Neuronal stem cell (in vitro differentiated cells): Measurements from ENCODE around the gene RBPJ.
A peak's percentile ranks its signal among the peaks of the same experiment; 100 is the strongest.

Experiments used
- DNase-seq: peaks from one replicate; pipeline ENCODE4 v3.0.0-alpha.2; 2013; ENCODE audit warnings: low spot score
- H2AFZ ChIP-seq: one replicate; pipeline ENCODE4 v1.6.1; 2013; ENCODE audit warnings: mild to moderate bottlenecking, low read length, inconsistent platforms
- H2AK5ac ChIP-seq: 2 replicates; pipeline ENCODE4 v1.6.1; 2013; ENCODE audit warnings: low read depth, mild to moderate bottlenecking, inconsistent platforms, low read length, moderate library complexity, mixed read lengths
- H2BK120ac ChIP-seq: 2 replicates; pipeline ENCODE4 v1.6.1; 2013; ENCODE audit warnings: low read depth, mild to moderate bottlenecking, inconsistent platforms, low read length, moderate library complexity, mixed read lengths
- H2BK12ac ChIP-seq: one replicate; pipeline ENCODE4 v1.6.1; 2013; ENCODE audit warnings: low read length, inconsistent platforms
- H2BK15ac ChIP-seq: 2 replicates; pipeline ENCODE4 v1.6.1; 2013; ENCODE audit warnings: mild to moderate bottlenecking, low read length, inconsistent platforms, mixed read lengths
- H2BK5ac ChIP-seq: one replicate; pipeline ENCODE4 v1.6.1; 2013; ENCODE audit warnings: inconsistent platforms, mild to moderate bottlenecking, low read length, moderate library complexity
- H3K14ac ChIP-seq: one replicate; pipeline ENCODE4 v1.6.1; 2013; ENCODE audit warnings: low read length, inconsistent platforms
- H3K18ac ChIP-seq: 2 replicates; pipeline ENCODE4 v1.6.1; 2013; ENCODE audit warnings: low read length, inconsistent platforms
- H3K23ac ChIP-seq: 2 replicates; pipeline ENCODE4 v1.6.1; 2013; ENCODE audit warnings: low read depth, mild to moderate bottlenecking, mixed read lengths, low read length, inconsistent platforms; ENCODE audit not compliant: poor library complexity
- H3K27ac ChIP-seq: replicated peaks from 3 replicates; pipeline ENCODE4 v1.5.1; 2013; ENCODE audit warnings: low read length, inconsistent platforms
- H3K27me3 ChIP-seq, 3 experiments: 2 replicates each; pipeline ENCODE4 v1.6.1; 2013; ENCODE audit warnings: low read length in 3 of 3, mild to moderate bottlenecking in 2 of 3, inconsistent platforms in 1 of 3, low read depth in 1 of 3, mixed read lengths in 1 of 3, moderate library complexity in 1 of 3; ENCODE audit not compliant: control insufficient read depth in 3 of 3, insufficient read depth in 3 of 3
- H3K36me3 ChIP-seq, 2 donors: replicated peaks in 1 of 2; 2 replicates each; pipeline ENCODE4 v1.6.1; 2013; ENCODE audit warnings: low read length in 2 of 2; ENCODE audit not compliant: control insufficient read depth in 2 of 2, insufficient read depth in 2 of 2
- H3K4ac ChIP-seq: 2 replicates; pipeline ENCODE4 v1.6.1; 2013; ENCODE audit warnings: inconsistent platforms, mild to moderate bottlenecking, low read length, moderate library complexity
- H3K4me1 ChIP-seq, 2 donors: 1 replicate in 1 of 2; 2 replicates in 1 of 2; pipeline ENCODE4 v1.6.1; 2013; ENCODE audit warnings: low read length in 2 of 2, low read depth in 1 of 2; ENCODE audit not compliant: control insufficient read depth in 2 of 2, insufficient read depth in 1 of 2
- H3K4me2 ChIP-seq: one replicate; pipeline ENCODE4 v1.6.1; 2013; ENCODE audit warnings: mild to moderate bottlenecking, low read length, inconsistent platforms; ENCODE audit not compliant: insufficient read depth, poor library complexity, severe bottlenecking
- H3K4me3 ChIP-seq, 2 donors: 2 replicates each; pipeline ENCODE4 v1.5.1; 2013; ENCODE audit warnings: low read length in 2 of 2, mild to moderate bottlenecking in 2 of 2, inconsistent platforms in 1 of 2, moderate library complexity in 1 of 2
- H3K79me1 ChIP-seq: one replicate; pipeline ENCODE4 v1.6.1; 2013; ENCODE audit warnings: low read depth, mild to moderate bottlenecking, inconsistent platforms, low read length, moderate library complexity
- H3K9ac ChIP-seq: one replicate; pipeline ENCODE4 v1.6.1; 2013; ENCODE audit warnings: mild to moderate bottlenecking, low read depth, low read length, inconsistent platforms; ENCODE audit not compliant: poor library complexity
- H3K9me3 ChIP-seq, 2 donors: replicated peaks in 1 of 2; 2 replicates each; pipeline versions ENCODE3 to v1.6.1; 2013; ENCODE audit warnings: low read length in 2 of 2, mild to moderate bottlenecking in 2 of 2, inconsistent platforms in 1 of 2, low read depth in 1 of 2, mixed read lengths in 1 of 2, moderate library complexity in 1 of 2; ENCODE audit not compliant: control insufficient read depth in 2 of 2, insufficient read depth in 1 of 2
- H4K8ac ChIP-seq: one replicate; pipeline ENCODE4 v1.6.1; 2013; ENCODE audit warnings: low read depth, mild to moderate bottlenecking, inconsistent platforms, low read length, moderate library complexity
- H4K91ac ChIP-seq: one replicate; pipeline ENCODE4 v1.6.1; 2013; ENCODE audit warnings: low read length, low read depth, mild to moderate bottlenecking, inconsistent platforms; ENCODE audit not compliant: poor library complexity
- WGBS, 2 donors: extraction: QIAGEN DNeasy Blood & Tissue Kit; methylation state at CpG; one replicate each; pipeline ENCODE4 v1.1.7; 2013; ENCODE audit warnings: missing lambda C conversion rate in 2 of 2, mixed read lengths in 1 of 2; ENCODE audit not compliant: insufficient read length in 2 of 2, insufficient replicate concordance in 1 of 2; ENCODE audit errors: extremely low coverage in 2 of 2; 5-methylcytosine and 5-hydroxymethylcytosine counted together

RBPJ gene

DNA sequence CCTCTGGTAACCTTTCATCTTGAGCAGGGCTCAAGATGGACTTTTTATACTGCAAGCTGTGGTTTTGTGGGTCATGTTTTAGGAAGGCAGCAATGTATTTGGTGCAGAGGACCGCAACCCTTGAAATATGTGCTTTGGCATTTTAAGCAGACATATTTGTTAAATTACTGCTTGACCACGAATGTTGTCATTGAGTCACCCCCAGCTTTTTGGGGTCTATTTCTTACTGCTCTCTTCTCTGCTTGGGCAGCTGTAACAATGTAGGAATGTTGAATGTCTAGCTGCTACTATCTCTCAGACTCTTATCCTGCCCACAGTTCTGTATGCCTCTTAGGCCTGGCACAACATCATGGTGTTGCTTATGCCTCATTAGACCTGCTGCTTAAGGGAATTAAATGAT is 6.0 kb downstream of the RBPJ start:
- Histone ChIP-seq H4K8ac (no peak overlapping the region), H2BK120ac (no peak overlapping the region), H3K79me1 (no peaks in the 10 kb centered on the region), H2BK5ac (no peak overlapping the region), H3K27me3 (no peaks in the 10 kb centered on the region), H2BK15ac (no peak overlapping the region), H2AK5ac (no peak overlapping the region), H3K4me2 (no peak overlapping the region), H3K18ac (no peak overlapping the region), H3K4me1 (peaks cover 10 to 17% of the 10 kb centered on the region in 2 donors), H2AFZ (no peak overlapping the region), H3K9me3 (no peaks in the 10 kb centered on the region), H2BK12ac (no peak overlapping the region), H3K4me3 (no peak overlapping the region), H3K14ac (no peak overlapping the region), H4K91ac (no peak overlapping the region), H3K9ac (no peak overlapping the region), H3K36me3 (peaks cover 0 to 5% of the 10 kb centered on the region in 2 donors), H3K23ac (no peak overlapping the region), H3K27ac (no peak overlapping the region), H3K4ac (no peak overlapping the region)
- DNase-seq = no peak
- WGBS, 2 donors = no CpG with 5 or more reads among the region's 2 CpGs

DNA sequence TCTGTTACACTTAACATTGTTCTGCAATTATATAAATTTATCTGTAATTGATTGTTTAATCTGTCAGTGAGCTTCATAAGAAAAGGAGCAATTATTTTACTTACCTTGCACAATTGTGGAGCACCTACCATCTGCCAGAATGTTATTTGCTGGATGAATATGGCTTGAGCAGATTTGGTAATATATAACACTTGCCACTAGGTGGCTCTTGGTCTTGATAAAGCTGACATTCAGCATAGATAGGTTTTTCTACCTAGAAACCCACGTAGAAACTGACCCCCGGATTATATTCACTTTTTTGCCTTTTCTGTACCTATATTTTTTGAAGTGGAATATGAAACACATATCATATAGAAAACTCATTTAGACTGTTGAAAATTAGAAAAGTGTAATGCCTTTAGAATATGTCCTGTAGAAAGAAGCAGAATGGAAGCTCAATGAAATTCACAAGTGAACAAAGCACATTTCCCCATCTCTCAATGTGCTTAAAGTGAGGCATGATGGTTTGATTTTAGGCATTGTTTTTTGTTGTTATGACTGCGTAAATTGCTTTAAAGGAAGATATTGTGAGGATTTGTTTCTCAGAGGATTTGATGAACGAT is 9.5 kb downstream of the RBPJ start:
- H3K36me3 ChIP-seq = peaks cover 0 to 12% of the 10 kb centered on the region in 2 donors
- peak overlapping the region; percentile 44 for H3K27ac ChIP-seq
- no peak overlapping the region for H2BK15ac ChIP-seq
- no peak overlapping the region for H3K4ac ChIP-seq
- H3K9ac ChIP-seq = no peak overlapping the region
- H3K79me1 ChIP-seq = no peaks in the 10 kb centered on the region
- H3K18ac ChIP-seq = no peak overlapping the region
- no peak overlapping the region for H2BK120ac ChIP-seq
- H3K4me1 ChIP-seq = peaks cover 7 to 11% of the 10 kb centered on the region in 2 donors
- no peaks in the 10 kb centered on the region for H3K27me3 ChIP-seq
- WGBS, 2 donors = 100% methylated on average over 1 of the region's 4 CpGs; no CpG with 5 or more reads in 1 of the 2 donors
- no peak overlapping the region for H3K4me2 ChIP-seq
- no peak for DNase-seq
- H3K4me3 ChIP-seq = no peak overlapping the region
- H2BK5ac ChIP-seq = no peak overlapping the region
- H3K9me3 ChIP-seq = no peaks in the 10 kb centered on the region
- H4K91ac ChIP-seq = no peak overlapping the region
- no peak overlapping the region for H2BK12ac ChIP-seq
- no peak overlapping the region for H3K14ac ChIP-seq
- no peak overlapping the region for H3K23ac ChIP-seq
- H2AFZ ChIP-seq = no peak overlapping the region
- no peak overlapping the region for H2AK5ac ChIP-seq
- H4K8ac ChIP-seq = no peak overlapping the region

DNA sequence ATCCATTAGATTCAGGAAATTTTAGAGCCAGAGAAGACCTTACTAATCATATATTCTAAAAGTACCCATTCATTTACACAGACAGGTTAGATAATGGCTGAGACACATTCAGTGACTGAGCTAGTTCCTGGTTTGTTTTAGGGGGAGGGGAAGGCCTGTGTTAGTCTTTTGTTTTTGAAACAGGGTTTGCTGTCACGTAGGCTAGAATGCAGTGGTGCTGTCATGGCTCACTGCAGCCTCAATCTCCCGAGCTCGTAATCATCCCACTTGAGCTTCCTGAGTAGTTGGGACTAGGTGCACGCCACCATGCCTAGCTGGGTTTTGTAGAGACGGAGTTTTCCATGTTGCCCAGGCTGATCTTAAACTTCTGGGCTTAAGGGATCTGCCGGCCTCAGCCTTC is 10.1 kb downstream of the RBPJ start:
- Histone ChIP-seq H3K27me3 (no peaks in the 10 kb centered on the region), H3K27ac (no peak overlapping the region), H3K4me1 (peaks cover 7 to 11% of the 10 kb centered on the region in 2 donors), H4K91ac (no peak overlapping the region), H4K8ac (no peak overlapping the region), H2BK12ac (no peak overlapping the region), H3K23ac (no peak overlapping the region), H2BK120ac (no peak overlapping the region), H3K14ac (no peak overlapping the region), H3K4me2 (no peak overlapping the region), H3K79me1 (no peaks in the 10 kb centered on the region), H2AK5ac (no peak overlapping the region), H3K4me3 (no peak overlapping the region), H3K9ac (no peak overlapping the region), H2AFZ (no peak overlapping the region), H2BK5ac (no peak overlapping the region), H2BK15ac (no peak overlapping the region), H3K18ac (no peak overlapping the region), H3K4ac (no peak overlapping the region), H3K36me3 (peaks cover 0 to 12% of the 10 kb centered on the region in 2 donors), H3K9me3 (no peaks in the 10 kb centered on the region)
- DNase-seq = no peak
- no CpG with 5 or more reads among the region's 6 CpGs for WGBS, 2 donors

GRCh38 chr4:26331380-26331950 is 10.7 kb downstream of the RBPJ start:
- WGBS, 2 donors = no CpG with 5 or more reads among the region's 7 CpGs
- DNase-seq = no peak
- Histone ChIP-seq H4K91ac (no peak overlapping the region), H2AK5ac (no peak overlapping the region), H3K27ac (no peak overlapping the region), H3K4ac (no peak overlapping the region), H3K79me1 (no peaks in the 10 kb centered on the region), H3K14ac (no peak overlapping the region), H3K18ac (peak overlapping the region; percentile 8), H3K27me3 (no peaks in the 10 kb centered on the region), H3K36me3 (peaks cover 0 to 12% of the 10 kb centered on the region in 2 donors), H2BK120ac (no peak overlapping the region), H3K9ac (no peak overlapping the region), H2BK5ac (no peak overlapping the region), H3K23ac (no peak overlapping the region), H3K4me3 (no peak overlapping the region), H2BK12ac (no peak overlapping the region), H3K9me3 (no peaks in the 10 kb centered on the region), H3K4me2 (no peak overlapping the region), H2BK15ac (no peak overlapping the region), H4K8ac (peak overlapping the region; percentile 45), H3K4me1 (peaks cover 7 to 11% of the 10 kb centered on the region in 2 donors), H2AFZ (no peak overlapping the region)
